Gastroesophageal sphincter (tissue), 4 donors: Measurements from ENCODE around the gene LXN. TPM values are rescaled to one million over a fixed set of nuclear protein-coding genes. Genes with fewer than 3 reads are reported as not detected.

Experiments
- ATAC-seq: fragments of 150-250 bp; one replicate; pipeline ENCODE4 v1.9.1; 2016; ENCODE audit warnings: mild to moderate bottlenecking, moderate library complexity
- H3K27ac ChIP-seq, 4 donors: fragments of 200-600 bp; sonication (generic) in 3 of 4; 1 replicate in 3 of 4; 2 replicates in 1 of 4; pipeline ENCODE4 v1.5.1; 2016 to 2019
- H3K27me3 ChIP-seq: fragments of 200-600 bp; sonication (generic); one replicate; pipeline ENCODE4 v1.5.1; 2019
- H3K36me3 ChIP-seq, 2 donors: fragments of 200-600 bp; sonication (generic); one replicate each; pipeline ENCODE4 v1.5.1; 2019; ENCODE audit warnings: control low read depth in 1 of 2
- H3K4me1 ChIP-seq, 3 donors: fragments of 200-600 bp; sonication (generic); 1 replicate in 2 of 3; 2 replicates in 1 of 3; pipeline ENCODE4 v1.5.1; 2016 to 2019; ENCODE audit warnings: control low read depth in 2 of 3
- H3K4me3 ChIP-seq, 2 donors: fragments of 200-600 bp; sonication (generic); one replicate each; pipeline ENCODE4 v1.5.1; 2019; ENCODE audit warnings: mild to moderate bottlenecking in 1 of 2, moderate library complexity in 1 of 2
- H3K9me3 ChIP-seq, 3 donors: fragments of 200-600 bp; sonication (generic); one replicate each; pipeline ENCODE4 v1.5.1; 2017 to 2019; ENCODE audit warnings: control low read depth in 2 of 3
- CTCF ChIP-seq, 4 experiments: fragments of 200-600 bp in 2 of 4; fragments of 450-650 bp in 2 of 4; sonication (generic) in 1 of 4; IDR thresholded peaks; one replicate each; pipeline ENCODE4 v1.5.1; 2017 to 2019; ENCODE audit warnings: antibody characterized with exemption in 4 of 4, mild to moderate bottlenecking in 2 of 4, moderate library complexity in 2 of 4
- EP300 ChIP-seq: sonication (generic); formaldehyde crosslinking; IDR thresholded peaks from one replicate; pipeline ENCODE4 v1.6.1; 2017; ENCODE audit warnings: antibody characterized with exemption, mild to moderate bottlenecking
- POLR2A ChIP-seq, 2 donors: fragments of 450-650 bp; IDR thresholded peaks; one replicate each; pipeline ENCODE4 v1.6.1; 2017; ENCODE audit warnings: antibody characterized with exemption in 2 of 2, mild to moderate bottlenecking in 2 of 2, moderate library complexity in 1 of 2
- POLR2AphosphoS5 ChIP-seq: sonication (generic); formaldehyde crosslinking; IDR thresholded peaks from one replicate; pipeline ENCODE4 v1.6.1; 2017; ENCODE audit warnings: antibody characterized with exemption
- WGBS, 2 donors: methylation state at CpG; one replicate each; pipeline ENCODE4 v1.1.5; 2018; ENCODE audit warnings: low coverage in 1 of 2; 5-methylcytosine and 5-hydroxymethylcytosine counted together
- total RNA-seq, 4 donors: library from RNA; depleted of rRNA; stranded (reverse); fragments of >200 nt; gene quantifications; one replicate each; pipeline ENCODE4 v1.1.0, GENCODE V29; 2016

LXN gene
- total RNA-seq, 4 donors from 2014 or later, result 4.0 to 23.6 (median 6.7) TPM

DNA sequence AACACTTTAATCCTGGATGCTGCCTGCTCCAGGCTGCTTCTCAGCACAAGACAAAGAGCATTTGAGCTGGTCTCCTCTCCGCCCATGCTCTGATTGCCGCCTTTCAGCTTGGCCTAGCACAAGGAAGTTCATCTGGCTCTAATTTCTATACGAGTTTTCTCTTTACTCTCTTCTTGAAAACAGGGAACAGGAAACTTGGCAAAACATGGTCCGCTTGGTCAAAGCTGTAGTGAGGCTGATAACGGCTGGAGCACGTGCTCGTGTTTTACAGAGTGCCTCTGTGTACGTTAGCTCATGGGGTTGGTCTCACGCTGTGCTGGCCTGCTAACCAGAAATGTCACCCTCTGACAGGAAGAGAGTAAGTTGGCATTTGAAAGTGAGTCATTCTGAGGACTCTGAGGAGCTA, 40.6 kb upstream of the LXN start:
- Histone ChIP-seq H3K4me1 (peaks cover 0 to 23% (median 0%) of the 10 kb centered on the region in 3 donors), H3K27ac (peak overlapping the region in 3 of 4 donors; percentile 25 to 52 (median 37)), H3K9me3 (no peaks in the 10 kb centered on the region), H3K4me3 (no peak overlapping the region), H3K36me3 (peaks cover 0 to 31% of the 10 kb centered on the region in 2 donors), H3K27me3 (no peaks in the 10 kb centered on the region)
- 57 to 79% methylated on average over 5 to 6 of the region's 9 CpGs for WGBS, 2 donors
- ATAC-seq, result peak; percentile 66
- TF ChIP-seq POLR2A (IDR thresholded peaks at IDR 0.05) (no peak), POLR2AphosphoS5 (peak; percentile 10), CTCF (IDR thresholded peaks at IDR 0.05) (no peak), EP300 (no peak)

DNA sequence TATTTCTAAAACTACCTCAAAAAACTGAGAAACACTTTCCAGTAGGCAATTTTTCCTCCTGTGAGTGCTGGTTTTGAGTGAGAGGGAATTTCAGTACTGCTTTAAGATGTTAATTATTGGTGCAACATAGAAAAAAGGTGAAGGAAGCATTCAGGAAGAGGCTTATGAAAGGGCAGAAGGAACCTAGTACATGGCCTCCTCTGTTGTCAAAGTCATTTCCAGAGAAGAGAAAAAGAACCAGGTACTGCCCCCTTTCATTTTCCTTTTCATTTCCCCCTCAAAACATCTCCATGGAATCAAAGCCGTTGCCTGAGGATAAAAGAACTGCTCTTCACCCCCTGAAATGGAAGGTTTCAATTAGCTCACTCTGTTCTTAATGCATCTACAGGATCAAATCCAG, 40.0 kb upstream of the LXN start:
- WGBS, 2 donors, result 67 to 88% methylated on average over 1 of the region's 1 CpG
- TF ChIP-seq EP300, result no peak
- TF ChIP-seq POLR2AphosphoS5, result no peak
- TF ChIP-seq POLR2A (IDR thresholded peaks at IDR 0.05), result no peak
- TF ChIP-seq CTCF (IDR thresholded peaks at IDR 0.05), result no peak
- H3K27ac ChIP-seq, result peak overlapping the region in 3 of 4 donors; percentile 25 to 52 (median 37)
- peaks cover 0 to 38% of the 10 kb centered on the region in 2 donors for H3K36me3 ChIP-seq
- H3K27me3 ChIP-seq, result no peaks in the 10 kb centered on the region
- H3K4me3 ChIP-seq, result no peak overlapping the region
- no peaks in the 10 kb centered on the region for H3K9me3 ChIP-seq
- peaks cover 0 to 21% (median 0%) of the 10 kb centered on the region in 3 donors for H3K4me1 ChIP-seq
- no peak for ATAC-seq

GRCh38 chr3:158711886-158712285, 39.4 kb upstream of the LXN start:
- Histone ChIP-seq H3K4me3 (no peak overlapping the region), H3K4me1 (peaks cover 0 to 21% (median 0%) of the 10 kb centered on the region in 3 donors), H3K9me3 (no peaks in the 10 kb centered on the region), H3K36me3 (peaks cover 0 to 43% of the 10 kb centered on the region in 2 donors), H3K27ac (peak overlapping the region in 2 of 4 donors; percentile 37 to 52), H3K27me3 (no peaks in the 10 kb centered on the region)
- WGBS, 2 donors, result 20 to 30% methylated on average over 1 of the region's 1 CpG
- peak; percentile 33 for ATAC-seq
- TF ChIP-seq CTCF (IDR thresholded peaks at IDR 0.05) (no peak), POLR2A (IDR thresholded peaks at IDR 0.05) (no peak), POLR2AphosphoS5 (no peak), EP300 (no peak)

- Histone ChIP-seq H3K9me3 (no peaks in the 10 kb centered on the region), H3K36me3 (peaks cover 0 to 46% of the 10 kb centered on the region in 2 donors), H3K4me1 (peaks cover 0 to 21% (median 0%) of the 10 kb centered on the region in 3 donors), H3K27ac (no peak overlapping the region), H3K4me3 (no peak overlapping the region), H3K27me3 (no peaks in the 10 kb centered on the region)
- ATAC-seq, result no peak
- no peak for TF ChIP-seq CTCF (IDR thresholded peaks at IDR 0.05)
- TF ChIP-seq POLR2A (IDR thresholded peaks at IDR 0.05), result no peak
- no peak for TF ChIP-seq POLR2AphosphoS5
- TF ChIP-seq EP300, result no peak
- WGBS, 2 donors, result 80 to 83% methylated on average over 2 to 4 of the region's 4 CpGs
Observed at GRCh38 chr3:158710601-158711000, 38.2 kb upstream of the LXN start.

- ATAC-seq, result peak; percentile 41
- Histone ChIP-seq H3K27ac (no peak overlapping the region), H3K36me3 (peaks cover 0 to 53% of the 10 kb centered on the region in 2 donors), H3K4me1 (peaks cover 0 to 21% (median 0%) of the 10 kb centered on the region in 3 donors), H3K4me3 (no peak overlapping the region), H3K9me3 (no peaks in the 10 kb centered on the region), H3K27me3 (no peaks in the 10 kb centered on the region)
- 38 to 77% methylated on average over 3 of the region's 4 CpGs for WGBS, 2 donors
- TF ChIP-seq EP300 (no peak), POLR2A (IDR thresholded peaks at IDR 0.05) (no peak), CTCF (IDR thresholded peaks at IDR 0.05) (no peak), POLR2AphosphoS5 (no peak)
Observed at GRCh38 chr3:158709666-158710083, 37.2 kb upstream of the LXN start.
